Measurements from ENCODE around the gene MAP7D1. TPM values are rescaled to one million over a fixed set of nuclear protein-coding genes. Genes with fewer than 3 reads are reported as not detected.

The MAP7D1 gene
- total and polyA plus RNA-seq, 10 of the 15 experiments (the other 5 are each of a cell fraction or from before 2014, with no cell fraction given), result 4.4 to 97.6 (median 24.2) TPM

DNA sequence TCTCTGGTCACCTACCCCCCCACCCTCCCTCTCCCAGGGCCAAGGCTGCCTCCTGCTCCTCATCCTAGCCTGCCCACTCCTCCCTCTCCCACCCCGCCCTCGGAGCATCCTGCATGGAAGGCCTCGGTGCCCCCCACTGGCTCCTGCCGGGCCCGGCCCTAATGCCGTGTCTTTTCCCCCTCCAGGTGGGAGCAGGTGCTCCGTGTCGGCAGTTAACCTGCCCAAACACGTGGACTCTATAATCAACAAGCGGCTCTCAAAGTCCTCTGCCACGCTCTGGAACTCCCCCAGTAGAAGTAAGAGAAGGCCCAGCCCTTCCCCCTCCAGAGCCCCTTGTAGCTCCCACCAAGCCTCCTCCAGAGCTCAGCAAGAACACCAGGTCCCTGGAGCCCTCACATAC lies 18.8 kb downstream of the MAP7D1 start (continued):
- TF ChIP-seq, protein P1, sequence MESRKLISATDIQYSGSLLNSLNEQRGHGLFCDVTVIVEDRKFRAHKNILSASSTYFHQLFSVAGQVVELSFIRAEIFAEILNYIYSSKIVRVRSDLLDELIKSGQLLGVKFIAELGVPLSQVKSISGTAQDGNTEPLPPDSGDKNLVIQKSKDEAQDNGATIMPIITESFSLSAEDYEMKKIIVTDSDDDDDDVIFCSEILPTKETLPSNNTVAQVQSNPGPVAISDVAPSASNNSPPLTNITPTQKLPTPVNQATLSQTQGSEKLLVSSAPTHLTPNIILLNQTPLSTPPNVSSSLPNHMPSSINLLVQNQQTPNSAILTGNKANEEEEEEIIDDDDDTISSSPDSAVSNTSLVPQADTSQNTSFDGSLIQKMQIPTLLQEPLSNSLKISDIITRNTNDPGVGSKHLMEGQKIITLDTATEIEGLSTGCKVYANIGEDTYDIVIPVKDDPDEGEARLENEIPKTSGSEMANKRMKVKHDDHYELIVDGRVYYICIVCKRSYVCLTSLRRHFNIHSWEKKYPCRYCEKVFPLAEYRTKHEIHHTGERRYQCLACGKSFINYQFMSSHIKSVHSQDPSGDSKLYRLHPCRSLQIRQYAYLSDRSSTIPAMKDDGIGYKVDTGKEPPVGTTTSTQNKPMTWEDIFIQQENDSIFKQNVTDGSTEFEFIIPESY (IDR thresholded peaks at IDR 0.05), result no peak
- TF ChIP-seq, protein P2, sequence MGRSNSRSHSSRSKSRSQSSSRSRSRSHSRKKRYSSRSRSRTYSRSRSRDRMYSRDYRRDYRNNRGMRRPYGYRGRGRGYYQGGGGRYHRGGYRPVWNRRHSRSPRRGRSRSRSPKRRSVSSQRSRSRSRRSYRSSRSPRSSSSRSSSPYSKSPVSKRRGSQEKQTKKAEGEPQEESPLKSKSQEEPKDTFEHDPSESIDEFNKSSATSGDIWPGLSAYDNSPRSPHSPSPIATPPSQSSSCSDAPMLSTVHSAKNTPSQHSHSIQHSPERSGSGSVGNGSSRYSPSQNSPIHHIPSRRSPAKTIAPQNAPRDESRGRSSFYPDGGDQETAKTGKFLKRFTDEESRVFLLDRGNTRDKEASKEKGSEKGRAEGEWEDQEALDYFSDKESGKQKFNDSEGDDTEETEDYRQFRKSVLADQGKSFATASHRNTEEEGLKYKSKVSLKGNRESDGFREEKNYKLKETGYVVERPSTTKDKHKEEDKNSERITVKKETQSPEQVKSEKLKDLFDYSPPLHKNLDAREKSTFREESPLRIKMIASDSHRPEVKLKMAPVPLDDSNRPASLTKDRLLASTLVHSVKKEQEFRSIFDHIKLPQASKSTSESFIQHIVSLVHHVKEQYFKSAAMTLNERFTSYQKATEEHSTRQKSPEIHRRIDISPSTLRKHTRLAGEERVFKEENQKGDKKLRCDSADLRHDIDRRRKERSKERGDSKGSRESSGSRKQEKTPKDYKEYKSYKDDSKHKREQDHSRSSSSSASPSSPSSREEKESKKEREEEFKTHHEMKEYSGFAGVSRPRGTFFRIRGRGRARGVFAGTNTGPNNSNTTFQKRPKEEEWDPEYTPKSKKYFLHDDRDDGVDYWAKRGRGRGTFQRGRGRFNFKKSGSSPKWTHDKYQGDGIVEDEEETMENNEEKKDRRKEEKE (IDR thresholded peaks at IDR 0.05), result no peak
- TF ChIP-seq BCL11A (IDR thresholded peaks at IDR 0.05; ENCODE audit: low read depth, low read length) (no peak), EED (IDR thresholded peaks at IDR 0.05; ENCODE audit: low read depth) (no peak)
- TF ChIP-seq, protein P3, sequence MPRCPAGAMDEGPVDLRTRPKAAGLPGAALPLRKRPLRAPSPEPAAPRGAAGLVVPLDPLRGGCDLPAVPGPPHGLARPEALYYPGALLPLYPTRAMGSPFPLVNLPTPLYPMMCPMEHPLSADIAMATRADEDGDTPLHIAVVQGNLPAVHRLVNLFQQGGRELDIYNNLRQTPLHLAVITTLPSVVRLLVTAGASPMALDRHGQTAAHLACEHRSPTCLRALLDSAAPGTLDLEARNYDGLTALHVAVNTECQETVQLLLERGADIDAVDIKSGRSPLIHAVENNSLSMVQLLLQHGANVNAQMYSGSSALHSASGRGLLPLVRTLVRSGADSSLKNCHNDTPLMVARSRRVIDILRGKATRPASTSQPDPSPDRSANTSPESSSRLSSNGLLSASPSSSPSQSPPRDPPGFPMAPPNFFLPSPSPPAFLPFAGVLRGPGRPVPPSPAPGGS (IDR thresholded peaks at IDR 0.05; ENCODE audit: borderline replicate concordance, insufficient read depth, low read depth, low read length, poor library complexity, severe bottlenecking), result no peak
- TF ChIP-seq, protein P4, sequence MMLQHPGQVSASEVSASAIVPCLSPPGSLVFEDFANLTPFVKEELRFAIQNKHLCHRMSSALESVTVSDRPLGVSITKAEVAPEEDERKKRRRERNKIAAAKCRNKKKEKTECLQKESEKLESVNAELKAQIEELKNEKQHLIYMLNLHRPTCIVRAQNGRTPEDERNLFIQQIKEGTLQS (IDR thresholded peaks at IDR 0.05; ENCODE audit: borderline replicate concordance, extremely low read depth, low read depth, low read length), result no peak
